ENCODE measurements around the gene GFM1. TPM values are rescaled to one million over a fixed set of nuclear protein-coding genes. Genes with fewer than 3 reads are reported as not detected.

GFM1 gene
- total RNA-seq, 4 donors from 2014 or later, result 29.4 to 48.5 (median 45.5) TPM

DNA sequence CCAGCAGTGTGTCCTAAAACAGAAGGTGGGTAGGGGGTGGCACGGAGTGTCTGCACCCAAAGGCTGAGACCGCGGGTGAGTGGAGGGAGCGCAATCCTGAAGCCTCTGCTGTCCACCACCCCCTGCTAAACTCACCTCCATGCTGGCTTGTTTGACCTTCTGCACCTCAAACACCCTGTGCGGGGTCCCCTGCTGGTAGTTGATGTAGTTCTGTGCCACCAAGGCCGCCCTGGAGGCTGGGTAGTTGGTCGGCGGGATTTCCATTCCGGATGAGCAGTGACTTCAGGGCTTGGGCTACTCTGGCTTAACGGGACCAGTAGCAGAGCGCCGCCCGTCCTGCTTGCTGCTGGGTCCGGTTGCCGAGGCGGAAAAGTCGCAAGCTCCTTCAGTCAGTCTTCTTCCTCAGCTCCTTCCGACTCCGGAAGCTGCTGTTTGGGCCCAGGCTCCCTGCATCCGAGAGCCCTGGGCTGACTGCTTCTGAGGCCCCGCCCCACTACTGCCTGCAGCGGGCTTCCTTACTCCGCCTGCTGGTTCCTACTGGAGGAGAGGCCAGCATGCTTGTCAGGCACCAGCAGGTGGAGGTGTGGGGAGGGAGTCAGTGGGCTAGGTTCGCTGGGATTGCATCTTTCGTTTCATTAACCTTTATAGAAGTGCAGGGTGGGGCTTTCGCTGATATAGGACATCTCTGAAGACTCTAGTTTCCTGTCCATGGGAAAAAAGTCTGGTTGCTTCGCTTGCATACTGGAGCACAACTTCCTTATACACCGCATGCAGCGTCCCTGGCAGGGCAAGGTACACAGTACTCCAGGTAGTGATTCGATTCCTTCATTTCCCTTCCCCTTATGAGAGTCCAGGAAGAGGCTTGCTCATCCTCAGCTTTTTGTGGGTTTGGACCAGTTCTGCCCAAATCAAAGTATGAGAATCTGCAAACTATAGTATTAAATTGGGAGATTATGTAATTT is 28.2 kb downstream of the GFM1 start, which contains the start of gene LXN:
TSS of gene LXN (minus strand) at position 434 of the 962 bp plus-strand sequence. CDS start at position 264, 170 bp downstream.
- H3K4me3 ChIP-seq, result peak within 1 kb of the TSS; percentile 37 to 56 (median 47)
- H3K27me3 ChIP-seq, result no peaks in the 10 kb centered on the region
- peak in 1 of 2 donors; percentile 18 for TF ChIP-seq POLR2A (IDR thresholded peaks at IDR 0.05)
- TF ChIP-seq EP300 (IDR thresholded peaks at IDR 0.05), result peak in 1 of 2 donors; percentile 59
- TF ChIP-seq, protein P1, sequence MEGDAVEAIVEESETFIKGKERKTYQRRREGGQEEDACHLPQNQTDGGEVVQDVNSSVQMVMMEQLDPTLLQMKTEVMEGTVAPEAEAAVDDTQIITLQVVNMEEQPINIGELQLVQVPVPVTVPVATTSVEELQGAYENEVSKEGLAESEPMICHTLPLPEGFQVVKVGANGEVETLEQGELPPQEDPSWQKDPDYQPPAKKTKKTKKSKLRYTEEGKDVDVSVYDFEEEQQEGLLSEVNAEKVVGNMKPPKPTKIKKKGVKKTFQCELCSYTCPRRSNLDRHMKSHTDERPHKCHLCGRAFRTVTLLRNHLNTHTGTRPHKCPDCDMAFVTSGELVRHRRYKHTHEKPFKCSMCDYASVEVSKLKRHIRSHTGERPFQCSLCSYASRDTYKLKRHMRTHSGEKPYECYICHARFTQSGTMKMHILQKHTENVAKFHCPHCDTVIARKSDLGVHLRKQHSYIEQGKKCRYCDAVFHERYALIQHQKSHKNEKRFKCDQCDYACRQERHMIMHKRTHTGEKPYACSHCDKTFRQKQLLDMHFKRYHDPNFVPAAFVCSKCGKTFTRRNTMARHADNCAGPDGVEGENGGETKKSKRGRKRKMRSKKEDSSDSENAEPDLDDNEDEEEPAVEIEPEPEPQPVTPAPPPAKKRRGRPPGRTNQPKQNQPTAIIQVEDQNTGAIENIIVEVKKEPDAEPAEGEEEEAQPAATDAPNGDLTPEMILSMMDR (IDR thresholded peaks at IDR 0.05), result peak; percentile 42 to 60 (median 54)
- 11 to 18% methylated on average over 29 to 30 of the region's 30 CpGs for WGBS, 2 donors
- peak within 1 kb of the TSS; percentile 35 to 83 (median 80) for H3K27ac ChIP-seq
- H3K36me3 ChIP-seq, result peaks cover 0 to 23% (median 0%) of the 10 kb centered on the region in 3 donors
- no peaks in the 10 kb centered on the region for H3K9me3 ChIP-seq
- H3K4me1 ChIP-seq, result peaks cover 0 to 34% (median 9%) of the 10 kb centered on the region in 4 donors
- DNase-seq (ENCODE audit: low spot score in 2 of 2), result peak; percentile 63 to 66

DNA sequence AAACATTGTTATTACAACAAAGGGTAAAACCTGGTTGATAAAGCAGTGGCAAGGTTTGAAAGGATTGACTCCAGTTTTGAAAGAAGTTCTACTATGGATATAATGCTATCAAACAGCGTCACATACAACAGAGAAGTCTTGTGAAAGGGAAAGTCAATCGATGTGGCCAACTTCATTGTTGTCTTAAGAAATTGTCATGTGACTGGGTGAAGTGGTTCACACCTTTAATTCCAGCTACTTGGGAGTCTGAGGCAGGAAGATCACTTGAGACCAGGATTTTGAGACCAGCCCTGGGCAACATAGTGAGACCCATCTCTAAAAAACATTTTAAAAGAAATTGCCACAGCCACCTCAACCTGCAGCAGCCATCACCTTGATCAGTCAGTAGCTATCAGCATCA is 34.4 kb downstream of the GFM1 start:
- H3K27me3 ChIP-seq, result no peaks in the 10 kb centered on the region
- no peaks in the 10 kb centered on the region for H3K4me1 ChIP-seq
- peaks cover 0 to 34% (median 0%) of the 10 kb centered on the region in 3 donors for H3K36me3 ChIP-seq
- TF ChIP-seq EP300 (IDR thresholded peaks at IDR 0.05) (no peak), POLR2A (IDR thresholded peaks at IDR 0.05) (no peak)
- TF ChIP-seq, protein P1 (IDR thresholded peaks at IDR 0.05), result no peak
- no peak for DNase-seq (ENCODE audit: low spot score in 2 of 2)
- H3K9me3 ChIP-seq, result no peaks in the 10 kb centered on the region
- H3K4me3 ChIP-seq, result no peak overlapping the region
- 91 to 100% methylated on average over 2 of the region's 2 CpGs for WGBS, 2 donors
- no peak overlapping the region for H3K27ac ChIP-seq

DNA sequence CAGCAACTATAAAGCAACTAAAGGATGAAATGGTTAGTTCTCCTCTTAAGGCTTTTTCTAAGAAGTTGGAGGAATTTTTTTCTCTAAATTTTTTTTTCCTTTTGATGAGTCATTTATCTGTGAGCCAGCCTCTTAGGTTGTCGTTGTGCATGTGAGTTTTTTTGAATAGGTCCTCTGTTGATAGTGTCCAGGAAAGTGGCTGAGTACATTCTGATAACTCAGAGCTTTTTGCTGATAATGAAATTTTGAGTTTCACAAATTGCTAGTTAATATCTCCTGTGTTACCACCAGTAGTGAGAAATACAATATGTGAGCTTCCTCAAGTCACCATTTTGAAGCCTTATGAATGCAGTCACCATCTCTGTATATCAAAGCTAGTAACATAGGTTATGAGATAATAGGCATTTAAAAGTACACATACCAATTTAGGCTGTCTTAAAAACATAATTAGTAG is 35.2 kb downstream of the GFM1 start:
- DNase-seq (ENCODE audit: low spot score in 2 of 2), result no peak
- no peak for TF ChIP-seq POLR2A (IDR thresholded peaks at IDR 0.05)
- TF ChIP-seq, protein P1 (IDR thresholded peaks at IDR 0.05), result no peak
- no peak for TF ChIP-seq EP300 (IDR thresholded peaks at IDR 0.05)
- Histone ChIP-seq H3K4me3 (no peak overlapping the region), H3K27ac (no peak overlapping the region), H3K27me3 (no peaks in the 10 kb centered on the region), H3K4me1 (no peaks in the 10 kb centered on the region), H3K36me3 (peaks cover 0 to 38% (median 0%) of the 10 kb centered on the region in 3 donors), H3K9me3 (no peaks in the 10 kb centered on the region)
- WGBS, 2 donors, result 22 to 32% methylated on average over 1 of the region's 1 CpG

DNA sequence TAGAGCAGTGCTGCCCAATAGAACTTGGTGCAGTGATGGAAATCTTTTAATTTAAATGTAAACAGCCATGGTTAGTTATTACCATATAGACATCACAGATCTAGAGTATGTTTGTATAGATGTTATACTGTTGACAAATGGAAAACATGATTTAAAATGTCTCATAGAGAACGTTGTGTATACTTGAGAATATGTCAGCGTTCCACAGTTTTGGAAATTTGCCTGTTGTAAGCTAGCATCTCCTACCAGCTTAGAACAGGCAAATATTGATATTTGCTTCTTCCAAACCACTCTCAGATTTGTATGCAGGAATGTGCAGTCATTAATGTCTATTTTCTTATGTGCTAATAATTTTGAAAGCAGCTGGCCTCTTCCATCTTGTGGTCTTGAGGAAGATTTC is 36.5 kb downstream of the GFM1 start:
- 89 to 93% methylated on average over 2 of the region's 2 CpGs for WGBS, 2 donors
- DNase-seq (ENCODE audit: low spot score in 2 of 2), result no peak
- Histone ChIP-seq H3K9me3 (no peaks in the 10 kb centered on the region), H3K4me3 (no peak overlapping the region), H3K27me3 (no peaks in the 10 kb centered on the region), H3K27ac (no peak overlapping the region), H3K36me3 (peaks cover 0 to 47% (median 0%) of the 10 kb centered on the region in 3 donors), H3K4me1 (no peaks in the 10 kb centered on the region)
- TF ChIP-seq EP300 (IDR thresholded peaks at IDR 0.05) (no peak), POLR2A (IDR thresholded peaks at IDR 0.05) (no peak)
- TF ChIP-seq, protein P1 (IDR thresholded peaks at IDR 0.05), result no peak

Measured in tibial nerve (tissue), 4 donors.